SU-DHL-6 (cell line): ENCODE measurements around the gene DACH1.

Experiments used
- H2AFZ ChIP-seq: fragments of 200-600 bp; sonication (generic); 2 replicates; pipeline ENCODE4 v1.6.1; 2014; ENCODE audit warnings: low read depth, mild to moderate bottlenecking, moderate library complexity, mixed read lengths, antibody characterized with exemption, low read length; ENCODE audit not compliant: severe bottlenecking
- H3F3A ChIP-seq: fragments of 200-600 bp; shearing (Covaris generic); 2 replicates; pipeline ENCODE4 v1.6.0; 2016; ENCODE audit warnings: antibody characterized with exemption, mild to moderate bottlenecking; ENCODE audit not compliant: insufficient read depth
- H3K27ac ChIP-seq: fragments of 200-600 bp; sonication (generic); 2 replicates; pipeline ENCODE4 v1.5.1; 2016; ENCODE audit warnings: low read depth, mild to moderate bottlenecking, low read length, moderate library complexity, mixed read lengths
- H3K27me3 ChIP-seq: fragments of 200-600 bp; sonication (generic), shearing (Covaris generic); 2 replicates; pipeline ENCODE4 v1.6.0; 2014; ENCODE audit warnings: mild to moderate bottlenecking, low read length
- H3K36me3 ChIP-seq: fragments of 200-600 bp; sonication (generic); 2 replicates; pipeline ENCODE4 v1.6.1; 2014; ENCODE audit warnings: mild to moderate bottlenecking, low read length, mixed read lengths
- H3K4me2 ChIP-seq: fragments of 300-600, 200-600 bp; shearing (Covaris generic), sonication (generic); 2 replicates; pipeline ENCODE4 v1.6.0; 2014; ENCODE audit warnings: low read length, low read depth, mild to moderate bottlenecking; ENCODE audit not compliant: poor library complexity, severe bottlenecking
- H3K4me3 ChIP-seq: fragments of 200-600 bp; sonication (generic); 2 replicates; pipeline ENCODE4 v1.5.1; 2014; ENCODE audit warnings: antibody characterized with exemption, low read length, mild to moderate bottlenecking, mixed read lengths; ENCODE audit not compliant: insufficient read depth, poor library complexity, severe bottlenecking
- H3K79me2 ChIP-seq: fragments of 200-600 bp; sonication (generic); 2 replicates; pipeline ENCODE4 v1.6.1; 2014; ENCODE audit warnings: mild to moderate bottlenecking, low read length, moderate library complexity; ENCODE audit not compliant: insufficient read depth
- H3K9ac ChIP-seq: fragments of 200-600 bp; sonication (generic); 2 replicates; pipeline ENCODE4 v1.7.0; 2014; ENCODE audit warnings: mild to moderate bottlenecking, low read length
- H3K9me2 ChIP-seq: fragments of 200-600 bp; sonication (generic); replicated peaks from 2 replicates; pipeline ENCODE4 v1.6.1; 2014; ENCODE audit warnings: low read length; ENCODE audit not compliant: insufficient read depth
- H3K9me3 ChIP-seq: fragments of 200-600 bp; sonication (generic); 2 replicates; pipeline ENCODE4 v1.6.1; 2014; ENCODE audit warnings: low read length, mixed read lengths; ENCODE audit not compliant: insufficient read depth
- H4K20me1 ChIP-seq: fragments of 200-600 bp; sonication (generic); 2 replicates; pipeline ENCODE4 v1.6.1; 2014; ENCODE audit warnings: low read depth, mild to moderate bottlenecking, antibody characterized with exemption, low read length, moderate library complexity, mixed read lengths
- EZH2phosphoT487 ChIP-seq: fragments of 200-600 bp; sonication (generic), shearing (Covaris generic); conservative IDR thresholded peaks from 2 replicates; pipeline ENCODE4 v1.6.1; 2018; ENCODE audit warnings: mild to moderate bottlenecking, antibody characterized with exemption, low read length, moderate library complexity, mixed read lengths
- TF ChIP-seq, protein P1 (sequence below): fragments of 200-600 bp; sonication (generic); IDR thresholded peaks from one replicate; pipeline ENCODE4 v1.5.1; 2017; ENCODE audit warnings: antibody characterized with exemption, mild to moderate bottlenecking, low read length, moderate library complexity; ENCODE audit not compliant: insufficient read depth, poor library complexity, severe bottlenecking

The DACH1 gene

GRCh38 chr13:71866335-71867130 lies 471 bp downstream of the DACH1 start:
- H3K79me2 ChIP-seq, result no peaks in the 10 kb centered on the region
- H3K9me3 ChIP-seq, result no peaks in the 10 kb centered on the region
- H3K4me2 ChIP-seq, result no peak overlapping the region
- no peaks in the 10 kb centered on the region for H3K9me2 ChIP-seq
- no peaks in the 10 kb centered on the region for H3F3A ChIP-seq
- H3K27me3 ChIP-seq, result no peaks in the 10 kb centered on the region
- no peak overlapping the region for H3K4me3 ChIP-seq
- TF ChIP-seq EZH2phosphoT487, result no peak
- TF ChIP-seq, protein P1, sequence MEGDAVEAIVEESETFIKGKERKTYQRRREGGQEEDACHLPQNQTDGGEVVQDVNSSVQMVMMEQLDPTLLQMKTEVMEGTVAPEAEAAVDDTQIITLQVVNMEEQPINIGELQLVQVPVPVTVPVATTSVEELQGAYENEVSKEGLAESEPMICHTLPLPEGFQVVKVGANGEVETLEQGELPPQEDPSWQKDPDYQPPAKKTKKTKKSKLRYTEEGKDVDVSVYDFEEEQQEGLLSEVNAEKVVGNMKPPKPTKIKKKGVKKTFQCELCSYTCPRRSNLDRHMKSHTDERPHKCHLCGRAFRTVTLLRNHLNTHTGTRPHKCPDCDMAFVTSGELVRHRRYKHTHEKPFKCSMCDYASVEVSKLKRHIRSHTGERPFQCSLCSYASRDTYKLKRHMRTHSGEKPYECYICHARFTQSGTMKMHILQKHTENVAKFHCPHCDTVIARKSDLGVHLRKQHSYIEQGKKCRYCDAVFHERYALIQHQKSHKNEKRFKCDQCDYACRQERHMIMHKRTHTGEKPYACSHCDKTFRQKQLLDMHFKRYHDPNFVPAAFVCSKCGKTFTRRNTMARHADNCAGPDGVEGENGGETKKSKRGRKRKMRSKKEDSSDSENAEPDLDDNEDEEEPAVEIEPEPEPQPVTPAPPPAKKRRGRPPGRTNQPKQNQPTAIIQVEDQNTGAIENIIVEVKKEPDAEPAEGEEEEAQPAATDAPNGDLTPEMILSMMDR, result no peak
- H3K27ac ChIP-seq, result no peak overlapping the region
- no peaks in the 10 kb centered on the region for H3K36me3 ChIP-seq
- no peak overlapping the region for H2AFZ ChIP-seq
- H4K20me1 ChIP-seq, result no peaks in the 10 kb centered on the region
- no peak overlapping the region for H3K9ac ChIP-seq

GRCh38 chr13:71865874-71866334 lies 1.1 kb downstream of the DACH1 start:
- Histone ChIP-seq H3K27ac (no peak overlapping the region), H2AFZ (no peak overlapping the region), H3K9me2 (no peaks in the 10 kb centered on the region), H3K4me3 (no peak overlapping the region), H3K9me3 (no peaks in the 10 kb centered on the region), H3K36me3 (no peaks in the 10 kb centered on the region), H3K79me2 (no peaks in the 10 kb centered on the region), H3K4me2 (no peak overlapping the region), H3F3A (no peaks in the 10 kb centered on the region), H3K9ac (no peak overlapping the region), H4K20me1 (no peaks in the 10 kb centered on the region), H3K27me3 (no peaks in the 10 kb centered on the region)
- TF ChIP-seq, protein P1, result no peak
- no peak for TF ChIP-seq EZH2phosphoT487

DNA sequence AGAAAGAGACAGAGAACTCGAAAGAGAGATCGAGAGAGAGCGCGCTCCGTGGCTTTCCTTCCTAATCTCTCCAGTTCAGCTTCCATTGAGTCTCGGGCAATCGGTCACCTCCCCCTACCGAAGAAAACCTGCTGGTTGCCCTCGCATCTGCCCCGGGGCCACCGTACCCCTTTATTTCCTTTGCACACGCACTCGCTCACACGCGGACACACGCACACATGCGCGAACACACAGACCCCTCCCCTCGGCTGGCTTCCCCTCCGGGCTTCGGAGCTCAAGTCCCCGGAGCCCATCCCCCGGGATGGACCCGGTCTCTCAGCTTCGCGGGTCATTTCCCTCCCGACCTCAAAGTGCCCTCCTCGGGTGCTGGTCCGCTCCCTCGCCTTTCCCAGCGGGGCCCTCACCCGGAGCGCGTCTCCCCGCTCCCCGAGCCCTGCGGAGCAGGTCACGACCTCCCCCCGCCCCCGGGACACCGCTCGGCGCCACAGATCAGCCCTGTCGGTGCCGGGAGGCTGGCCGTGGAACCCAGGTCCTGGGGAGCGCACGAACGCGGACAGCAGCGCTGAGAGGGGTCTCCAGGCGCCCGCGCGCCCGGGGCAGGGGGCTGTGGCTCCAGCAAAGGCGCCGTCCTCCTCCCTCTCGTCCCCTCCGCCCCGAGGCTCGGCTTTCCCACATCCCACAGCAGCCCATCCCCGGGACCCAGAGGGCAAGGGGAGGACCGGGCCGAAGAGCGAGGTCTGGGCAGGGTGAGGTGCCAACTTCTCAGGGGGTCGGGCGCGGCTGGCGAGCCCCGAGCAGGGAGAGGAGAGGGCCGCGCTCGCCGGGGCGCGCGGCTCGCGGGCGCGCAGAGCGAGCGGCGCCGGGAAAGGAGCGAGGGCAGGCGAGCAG lies 1.8 kb downstream of the DACH1 start:
- H3K27ac ChIP-seq, result no peak overlapping the region
- H3K4me2 ChIP-seq, result no peak overlapping the region
- TF ChIP-seq, protein P1, result no peak
- no peak for TF ChIP-seq EZH2phosphoT487
- no peaks in the 10 kb centered on the region for H3K9me3 ChIP-seq
- H3F3A ChIP-seq, result no peaks in the 10 kb centered on the region
- H3K27me3 ChIP-seq, result no peaks in the 10 kb centered on the region
- H3K79me2 ChIP-seq, result no peaks in the 10 kb centered on the region
- H2AFZ ChIP-seq, result no peak overlapping the region
- no peak overlapping the region for H3K4me3 ChIP-seq
- H4K20me1 ChIP-seq, result no peaks in the 10 kb centered on the region
- H3K9ac ChIP-seq, result no peak overlapping the region
- no peaks in the 10 kb centered on the region for H3K9me2 ChIP-seq
- H3K36me3 ChIP-seq, result no peaks in the 10 kb centered on the region
